HG03175 (cell line): ENCODE results near the gene GAN.
"Not testable (repeated sequence)": the region's sequence is repeated elsewhere in the genome, so short reads cannot be mapped to it uniquely, and the experiment has no call there.

Experiments used
- ATAC-seq: cut with Tn5 transposase; IDR thresholded peaks from one replicate; pipeline ENCODE4 v1.9.1; 2021; ENCODE audit warnings: mild to moderate bottlenecking, moderate library complexity; ENCODE audit not compliant: unreplicated experiment

Gene GAN

GRCh38 chr16:81394966-81395655 lies 80.3 kb downstream of the GAN start:
- ATAC-seq = no peak

GRCh38 chr16:81397058-81397878 lies 82.5 kb downstream of the GAN start:
- ATAC-seq = no peak

GRCh38 chr16:81397879-81398520 lies 83.2 kb downstream of the GAN start:
- ATAC-seq = no peak

- ATAC-seq = no peak
Measured at GRCh38 chr16:81399909-81400308, 85.1 kb downstream of the GAN start.

- no peak for ATAC-seq
Measured at GRCh38 chr16:81401035-81401950, 86.5 kb downstream of the GAN start.

GRCh38 chr16:81403208-81403600 lies 88.4 kb downstream of the GAN start:
- ATAC-seq = no peak

- ATAC-seq = peak; percentile 90
Measured at GRCh38 chr16:81403601-81404391, 89.0 kb downstream of the GAN start.

GRCh38 chr16:81405002-81405401 lies 90.2 kb downstream of the GAN start:
- not testable (repeated sequence) for ATAC-seq

- ATAC-seq = no peak
Measured at GRCh38 chr16:81405702-81406113, 90.9 kb downstream of the GAN start.

- no peak for ATAC-seq
Measured at GRCh38 chr16:81408409-81408950, 93.7 kb downstream of the GAN start.

- no peak for ATAC-seq
Measured at GRCh38 chr16:81409016-81409556, 94.3 kb downstream of the GAN start.

GRCh38 chr16:81410643-81411293 lies 96.0 kb downstream of the GAN start:
- ATAC-seq = no peak

- ATAC-seq = no peak
Measured at GRCh38 chr16:81413245-81413990, 98.7 kb downstream of the GAN start.

GRCh38 chr16:81415751-81416150 lies 101.0 kb downstream of the GAN start:
- no peak for ATAC-seq

- no peak for ATAC-seq
Measured at GRCh38 chr16:81416749-81417148, 102.0 kb downstream of the GAN start.

- no peak for ATAC-seq
Measured at GRCh38 chr16:81417210-81417609, 102.4 kb downstream of the GAN start.

- no peak for ATAC-seq
Measured at GRCh38 chr16:81419806-81420205, 105.0 kb downstream of the GAN start.

- ATAC-seq = no peak
Measured at GRCh38 chr16:81421126-81421525, 106.4 kb downstream of the GAN start.
